Neural cell (in vitro differentiated cells): Measurements from ENCODE around the gene CROCC.

Experiments
- CTCF ChIP-seq: fragments of 450-650 bp; IDR thresholded peaks from 2 replicates; pipeline ENCODE4 v1.5.1; 2014; ENCODE audit warnings: antibody characterized with exemption, mild to moderate bottlenecking, moderate library complexity; ENCODE audit not compliant: poor library complexity, severe bottlenecking
- EP300 ChIP-seq: fragments of 450-650 bp; conservative IDR thresholded peaks from 2 replicates; pipeline ENCODE4 v1.6.1; 2014; ENCODE audit warnings: antibody characterized with exemption, mild to moderate bottlenecking, moderate library complexity; ENCODE audit not compliant: poor library complexity, severe bottlenecking
- EZH2 ChIP-seq: fragments of 200-600, 300-800 bp; shearing (Covaris generic), sonication (generic); IDR thresholded peaks from 2 replicates; pipeline ENCODE4 v1.6.1; 2014; ENCODE audit warnings: antibody characterized with exemption, low read length, borderline replicate concordance, mild to moderate bottlenecking; ENCODE audit not compliant: insufficient read depth, poor library complexity, severe bottlenecking
- MXI1 ChIP-seq: fragments of 450-650 bp; conservative IDR thresholded peaks from 2 replicates; pipeline ENCODE4 v1.6.1; 2014; ENCODE audit warnings: antibody characterized with exemption, mild to moderate bottlenecking; ENCODE audit not compliant: poor library complexity, severe bottlenecking
- POLR2AphosphoS5 ChIP-seq: IDR thresholded peaks from 2 replicates; pipeline ENCODE4 v1.6.1; 2012
- RAD21 ChIP-seq: fragments of 450-650 bp; conservative IDR thresholded peaks from 2 replicates; pipeline ENCODE4 v1.6.1; 2014; ENCODE audit warnings: antibody characterized with exemption, mild to moderate bottlenecking, moderate library complexity
- REST ChIP-seq: IDR thresholded peaks from 2 replicates; pipeline ENCODE4 v1.6.1; 2012; ENCODE audit warnings: borderline replicate concordance
- SMC3 ChIP-seq: fragments of 450-650 bp; conservative IDR thresholded peaks from 2 replicates; pipeline ENCODE4 v1.6.1; 2014; ENCODE audit warnings: antibody characterized with exemption, mild to moderate bottlenecking, moderate library complexity; ENCODE audit not compliant: poor library complexity
- TAF1 ChIP-seq: IDR thresholded peaks from 2 replicates; pipeline ENCODE4 v1.6.1; 2012; ENCODE audit warnings: low read depth

GRCh38 chr1:16905110-16905867, 16.4 kb upstream of the CROCC start:
- no peak for TF ChIP-seq EP300
- no peak for TF ChIP-seq CTCF
- TF ChIP-seq REST: no peak
- TF ChIP-seq EZH2: no peak
- TF ChIP-seq RAD21: no peak
- peak; percentile 96 for TF ChIP-seq POLR2AphosphoS5
- TF ChIP-seq MXI1: peak; percentile 51
- TF ChIP-seq TAF1: no peak
- TF ChIP-seq SMC3: no peak
